ENCODE data around the gene EMSY. TPM values are rescaled to one million over a fixed set of nuclear protein-coding genes. Genes with fewer than 3 reads are reported as not detected.
"Not testable (repeated sequence)": the region's sequence is repeated elsewhere in the genome, so short reads cannot be mapped to it uniquely, and the experiment has no call there.

The EMSY gene
- total RNA-seq, 4 donors from 2014 or later = 29.0 to 39.8 (median 37.5) TPM

- no peaks in the 10 kb centered on the region for H3K4me1 ChIP-seq
- no peak for ATAC-seq
- H3K9me3 ChIP-seq = no peaks in the 10 kb centered on the region
- no peaks in the 10 kb centered on the region for H3K36me3 ChIP-seq
- TF ChIP-seq POLR2A (IDR thresholded peaks at IDR 0.05) (no peak), POLR2AphosphoS5 (IDR thresholded peaks at IDR 0.05) (no peak), CTCF (IDR thresholded peaks at IDR 0.05) (no peak), EP300 (IDR thresholded peaks at IDR 0.05) (no peak)
- H3K4me3 ChIP-seq = no peak overlapping the region
- H3K27me3 ChIP-seq = peaks cover 20% of the 10 kb centered on the region
- WGBS, 2 donors (ENCODE audit: low coverage in 1 of 2) = 0 to 38% methylated on average over 1 of the region's 1 CpG
- no peak overlapping the region for H3K27ac ChIP-seq
Observed at GRCh38 chr11:76566811-76567210, 122.0 kb downstream of the EMSY start.

- Histone ChIP-seq H3K4me3 (no peak overlapping the region), H3K4me1 (no peaks in the 10 kb centered on the region), H3K27me3 (peaks cover 15% of the 10 kb centered on the region), H3K36me3 (no peaks in the 10 kb centered on the region), H3K27ac (no peak overlapping the region), H3K9me3 (no peaks in the 10 kb centered on the region)
- no peak for ATAC-seq
- TF ChIP-seq POLR2AphosphoS5 (IDR thresholded peaks at IDR 0.05) (no peak), EP300 (IDR thresholded peaks at IDR 0.05) (no peak), POLR2A (IDR thresholded peaks at IDR 0.05) (no peak), CTCF (IDR thresholded peaks at IDR 0.05) (no peak)
- WGBS, 2 donors (ENCODE audit: low coverage in 1 of 2) = 87% methylated on average over 3 of the region's 3 CpGs; no CpG with 5 or more reads in 1 of the 2 donors
Observed at GRCh38 chr11:76567261-76567660, 122.4 kb downstream of the EMSY start.

GRCh38 chr11:76568139-76568538, 123.3 kb downstream of the EMSY start:
- TF ChIP-seq POLR2A (IDR thresholded peaks at IDR 0.05) = no peak
- no peak for TF ChIP-seq CTCF (IDR thresholded peaks at IDR 0.05)
- TF ChIP-seq EP300 (IDR thresholded peaks at IDR 0.05) = no peak
- TF ChIP-seq POLR2AphosphoS5 (IDR thresholded peaks at IDR 0.05) = no peak
- H3K27ac ChIP-seq = no peak overlapping the region
- peaks cover 9% of the 10 kb centered on the region for H3K27me3 ChIP-seq
- H3K4me3 ChIP-seq = no peak overlapping the region
- H3K36me3 ChIP-seq = no peaks in the 10 kb centered on the region
- H3K9me3 ChIP-seq = no peaks in the 10 kb centered on the region
- 86 to 87% methylated on average over 2 to 4 of the region's 4 CpGs for WGBS, 2 donors (ENCODE audit: low coverage in 1 of 2)
- no peak for ATAC-seq
- H3K4me1 ChIP-seq = no peaks in the 10 kb centered on the region

GRCh38 chr11:76568621-76569020, 123.8 kb downstream of the EMSY start:
- WGBS, 2 donors (ENCODE audit: low coverage in 1 of 2) = 32 to 50% methylated on average over 1 of the region's 1 CpG
- no peak for ATAC-seq
- Histone ChIP-seq H3K27me3 (peaks cover 4% of the 10 kb centered on the region), H3K4me1 (no peaks in the 10 kb centered on the region), H3K27ac (no peak overlapping the region), H3K9me3 (no peaks in the 10 kb centered on the region), H3K4me3 (no peak overlapping the region), H3K36me3 (no peaks in the 10 kb centered on the region)
- TF ChIP-seq POLR2A (IDR thresholded peaks at IDR 0.05) (no peak), POLR2AphosphoS5 (IDR thresholded peaks at IDR 0.05) (no peak), EP300 (IDR thresholded peaks at IDR 0.05) (no peak), CTCF (IDR thresholded peaks at IDR 0.05) (no peak)

GRCh38 chr11:76572181-76572875, 127.5 kb downstream of the EMSY start:
- H3K27ac ChIP-seq, H3K9me3 ChIP-seq, ATAC-seq, H3K36me3 ChIP-seq, H3K27me3 ChIP-seq, H3K4me1 ChIP-seq, H3K4me3 ChIP-seq: not testable (repeated sequence)
- 80 to 92% methylated on average over 8 of the region's 12 CpGs for WGBS, 2 donors (ENCODE audit: low coverage in 1 of 2)
